HG02943 (cell line): ENCODE results near the gene UGT1A8.

Experiments
- ATAC-seq: cut with Tn5 transposase; IDR thresholded peaks from one replicate; pipeline ENCODE4 v1.9.1; 2021; ENCODE audit warnings: mild to moderate bottlenecking, low read depth, moderate library complexity; ENCODE audit not compliant: unreplicated experiment

UGT1A8 gene

GRCh38 chr2:233758141-233758540, 140.7 kb downstream of the UGT1A8 start:
- no peak for ATAC-seq

DNA sequence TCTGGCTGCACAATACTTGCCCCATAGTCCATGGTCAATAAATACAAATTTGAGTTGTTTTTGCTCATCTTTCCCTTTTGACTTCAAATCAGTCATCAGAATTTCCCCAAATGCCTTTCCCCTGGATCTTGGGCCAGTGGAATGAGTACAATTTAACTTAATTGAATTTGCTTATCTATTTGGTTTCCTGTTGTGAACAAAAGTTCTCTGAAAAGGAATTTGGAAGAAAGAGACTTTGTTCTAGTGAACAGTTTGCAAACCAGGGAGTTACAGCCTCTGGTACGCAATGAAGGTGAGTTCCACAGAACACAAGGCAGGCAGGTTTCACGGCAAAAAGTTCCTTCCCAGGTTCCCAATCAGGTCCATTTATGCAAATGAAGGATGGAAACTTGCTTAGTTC, 141.4 kb downstream of the UGT1A8 start:
- ATAC-seq: no peak

DNA sequence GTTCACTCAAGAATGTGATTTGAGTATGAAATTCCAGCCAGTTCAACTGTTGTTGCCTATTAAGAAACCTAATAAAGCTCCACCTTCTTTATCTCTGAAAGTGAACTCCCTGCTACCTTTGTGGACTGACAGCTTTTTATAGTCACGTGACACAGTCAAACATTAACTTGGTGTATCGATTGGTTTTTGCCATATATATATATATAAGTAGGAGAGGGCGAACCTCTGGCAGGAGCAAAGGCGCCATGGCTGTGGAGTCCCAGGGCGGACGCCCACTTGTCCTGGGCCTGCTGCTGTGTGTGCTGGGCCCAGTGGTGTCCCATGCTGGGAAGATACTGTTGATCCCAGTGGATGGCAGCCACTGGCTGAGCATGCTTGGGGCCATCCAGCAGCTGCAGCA, 142.6 kb downstream of the UGT1A8 start, which contains the start of gene UGT1A1:
UGT1A1 (plus strand) TSS at position 228 of the 400 bp plus-strand sequence; CDS start at position 246, 18 bp downstream.
- ATAC-seq: no peak

GRCh38 chr2:233761040-233761769, 143.8 kb downstream of the UGT1A8 start:
- ATAC-seq: no peak

- no peak for ATAC-seq
Measured at GRCh38 chr2:233764264-233764663, 146.8 kb downstream of the UGT1A8 start.

GRCh38 chr2:233764761-233765160, 147.3 kb downstream of the UGT1A8 start:
- no peak for ATAC-seq

GRCh38 chr2:233766416-233766815, 149.0 kb downstream of the UGT1A8 start:
- no peak for ATAC-seq

DNA sequence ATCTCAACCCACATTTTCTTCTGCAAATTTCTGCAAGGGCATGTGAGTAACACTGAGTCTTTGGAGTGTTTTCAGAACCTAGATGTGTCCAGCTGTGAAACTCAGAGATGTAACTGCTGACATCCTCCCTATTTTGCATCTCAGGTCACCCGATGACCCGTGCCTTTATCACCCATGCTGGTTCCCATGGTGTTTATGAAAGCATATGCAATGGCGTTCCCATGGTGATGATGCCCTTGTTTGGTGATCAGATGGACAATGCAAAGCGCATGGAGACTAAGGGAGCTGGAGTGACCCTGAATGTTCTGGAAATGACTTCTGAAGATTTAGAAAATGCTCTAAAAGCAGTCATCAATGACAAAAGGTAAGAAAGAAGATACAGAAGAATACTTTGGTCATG, 150.6 kb downstream of the UGT1A8 start:
- no peak for ATAC-seq

DNA sequence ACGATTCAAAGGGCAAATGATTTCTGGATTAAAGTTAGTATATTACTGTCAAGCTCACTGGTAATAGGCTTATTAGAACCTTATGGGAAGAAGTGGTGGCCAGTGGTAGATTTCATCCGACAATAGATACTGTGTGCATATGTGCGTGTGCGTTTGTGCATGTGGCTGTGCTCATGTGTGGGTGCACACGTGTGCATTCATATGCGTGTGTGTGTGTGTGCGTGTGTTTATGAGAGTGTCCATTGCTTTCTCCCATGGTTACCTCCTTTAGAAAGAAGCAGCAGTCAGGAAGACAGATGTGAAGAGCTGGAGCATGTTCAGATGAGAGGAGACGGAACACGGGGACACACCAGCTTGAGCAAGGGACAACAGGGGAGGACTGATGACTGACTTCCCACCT, 151.8 kb downstream of the UGT1A8 start:
- ATAC-seq: no peak

DNA sequence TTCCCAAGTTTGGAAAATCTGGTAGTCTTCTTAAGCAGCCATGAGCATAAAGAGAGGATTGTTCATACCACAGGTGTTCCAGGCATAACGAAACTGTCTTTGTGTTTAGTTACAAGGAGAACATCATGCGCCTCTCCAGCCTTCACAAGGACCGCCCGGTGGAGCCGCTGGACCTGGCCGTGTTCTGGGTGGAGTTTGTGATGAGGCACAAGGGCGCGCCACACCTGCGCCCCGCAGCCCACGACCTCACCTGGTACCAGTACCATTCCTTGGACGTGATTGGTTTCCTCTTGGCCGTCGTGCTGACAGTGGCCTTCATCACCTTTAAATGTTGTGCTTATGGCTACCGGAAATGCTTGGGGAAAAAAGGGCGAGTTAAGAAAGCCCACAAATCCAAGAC, 154.7 kb downstream of the UGT1A8 start:
- ATAC-seq: no peak

- ATAC-seq: no peak
Measured at GRCh38 chr2:233772583-233772982, 155.2 kb downstream of the UGT1A8 start.

- ATAC-seq: no peak
Measured at GRCh38 chr2:233773854-233774253, 156.4 kb downstream of the UGT1A8 start.

GRCh38 chr2:233775414-233775813, 158.0 kb downstream of the UGT1A8 start:
- no peak for ATAC-seq

DNA sequence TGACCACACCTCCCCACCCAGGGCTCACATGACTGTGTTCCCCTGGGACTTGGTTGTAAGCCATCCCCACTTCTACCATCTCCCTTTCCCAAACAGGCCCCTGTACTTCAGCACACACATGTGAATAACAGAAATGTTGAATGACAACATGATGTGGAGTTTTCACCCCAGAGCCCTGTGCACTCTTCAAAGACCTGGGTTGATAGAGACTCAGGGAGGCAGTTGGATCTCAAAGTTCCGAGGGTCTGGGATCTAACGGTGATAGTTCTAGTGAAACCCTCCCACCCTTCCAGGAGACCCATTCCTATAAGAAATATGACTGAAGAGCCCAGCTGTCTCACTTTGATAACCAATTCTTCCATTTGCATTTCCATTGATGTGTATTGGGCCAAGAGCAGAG, 160.6 kb downstream of the UGT1A8 start, which contains the start of gene MROH2A:
MROH2A (plus strand) TSS at position 301 of the 400 bp plus-strand sequence. CDS start 1,029 bp downstream, outside the sequence.
- ATAC-seq: no peak

DNA sequence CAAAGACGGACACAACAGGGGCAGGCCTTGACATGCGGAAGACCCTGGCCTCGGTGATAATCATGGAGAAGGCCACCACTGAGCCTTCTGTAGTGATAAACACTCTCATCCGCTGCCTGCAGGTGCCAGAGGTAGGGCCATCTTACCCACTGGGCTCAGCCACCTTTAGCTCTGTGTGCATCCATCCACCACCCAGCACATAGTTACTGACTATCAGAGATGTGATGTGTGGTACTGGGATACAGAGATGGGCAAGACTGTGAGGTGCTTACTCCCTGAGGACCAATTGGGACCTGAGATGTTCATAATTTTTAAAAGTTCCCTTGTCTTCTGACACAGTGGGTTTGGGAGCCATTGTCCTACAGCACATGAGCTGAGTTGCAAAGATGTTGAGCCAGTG, 162.3 kb downstream of the UGT1A8 start:
- no peak for ATAC-seq

GRCh38 chr2:233780771-233781170, 163.3 kb downstream of the UGT1A8 start:
- ATAC-seq: no peak

- no peak for ATAC-seq
Measured at GRCh38 chr2:233789554-233789953, 172.1 kb downstream of the UGT1A8 start.

- ATAC-seq: no peak
Measured at GRCh38 chr2:233791151-233791882, 173.9 kb downstream of the UGT1A8 start.

DNA sequence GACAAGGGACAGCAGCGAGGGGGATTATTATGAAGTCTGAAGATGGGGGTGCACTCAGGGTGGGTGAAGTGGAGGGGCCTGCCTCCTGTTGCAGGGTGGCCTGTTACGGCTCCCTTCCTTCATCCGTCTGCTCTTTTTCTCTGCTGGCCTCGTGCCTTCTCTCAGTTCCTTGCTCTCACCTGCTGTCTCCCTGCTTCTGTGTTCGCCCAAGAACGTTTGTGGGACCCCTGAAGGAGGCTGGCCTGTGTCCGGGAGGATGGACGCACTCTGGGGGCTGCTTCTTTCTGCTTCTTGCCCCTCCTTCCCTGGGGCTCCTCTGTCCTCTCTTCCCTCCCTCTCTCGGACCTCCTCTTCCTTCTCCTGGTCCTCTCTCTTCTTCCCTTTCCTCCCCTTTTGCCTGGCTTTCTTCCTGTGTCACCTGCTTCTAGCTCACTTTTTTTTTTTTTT, 174.5 kb downstream of the UGT1A8 start:
- ATAC-seq: no peak

GRCh38 chr2:233792720-233793119, 175.3 kb downstream of the UGT1A8 start:
- ATAC-seq: no peak

DNA sequence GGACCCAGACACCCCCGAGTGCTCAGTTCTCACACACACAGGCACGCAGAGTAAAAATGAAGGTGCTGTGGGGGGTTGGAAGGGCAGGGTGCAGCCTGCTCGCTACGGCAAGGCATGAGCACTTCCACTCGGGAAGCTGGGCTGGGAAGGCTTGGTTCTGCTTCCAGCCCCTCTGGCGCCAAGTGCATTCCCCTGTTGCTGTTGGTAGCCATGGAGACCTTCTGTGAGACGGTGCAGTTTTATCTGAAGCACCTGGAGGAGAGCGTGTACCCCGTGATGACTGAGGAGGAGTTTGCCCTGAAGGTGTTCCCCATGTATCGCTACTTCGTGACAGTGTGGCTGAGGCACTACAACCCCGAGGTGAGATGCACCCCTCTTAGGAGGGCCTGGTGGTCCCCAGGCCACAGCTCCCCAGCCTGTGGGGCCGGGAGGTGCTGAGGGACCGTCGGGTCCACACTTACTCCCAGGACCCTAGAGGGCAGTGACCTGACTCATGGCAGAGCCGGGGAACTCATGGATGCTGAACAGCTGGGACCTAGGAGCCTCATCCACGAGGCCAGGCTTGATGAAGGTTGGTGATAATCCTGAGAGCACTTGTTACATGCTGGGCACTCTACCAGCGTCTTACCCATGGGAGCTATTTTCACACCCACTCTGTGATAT, 176.2 kb downstream of the UGT1A8 start:
- no peak for ATAC-seq
